Heart left ventricle (tissue), 13 donors: ENCODE measurements around the gene NIPAL3.

Experiments used
- POLR2A ChIP-seq, 2 donors: fragments of 450-650 bp; IDR thresholded peaks; one replicate each; pipeline ENCODE4 v1.6.1; 2017; ENCODE audit warnings: antibody characterized with exemption in 2 of 2, mild to moderate bottlenecking in 2 of 2, moderate library complexity in 2 of 2
- TF ChIP-seq, protein P1 (sequence below), 12 donors: fragments of 200-600 bp; sonication (generic) in 4 of 12; IDR thresholded peaks; one replicate each; pipeline versions ENCODE4 v1.5.0 to v1.8.0; 2018 to 2022; ENCODE audit warnings: antibody characterized with exemption in 12 of 12, mild to moderate bottlenecking in 5 of 12
- donor health status: ischemic (EF 13 %, LVEDD 7.1; RV severe dilation, severe dysfunction).
- donor health status: DM: no; HTN: yes; CAD: no.
- donor health status: DM: no; HTN: no; CAD: no.
- donor health status: ischemic (EF 25% LVEDD 6.9; RV normal size, moderate dysfunction).
- donor health status: ischemic (EF 25% LVEDD 5.7; RV mildly dilated, moderate dysfunction).
- donor health status: ischemic (EF 35%, LVEDD 5.7; RV mildly dilated, moderate dysfunction).
- donor health status: nonischemic (EF 11% LVEDD 7.7; RV severe dilation, severe dysfunction).
- donor health status: DM: yes; HTN: yes; CAD: no.
- donor health status: PGD.
- donor health status: ischemic (EF 29% LVEDD 5.4; RV normal size, mild dysfunction).
- donor health status: nonischemic (EF 23%, LVEDD 6.1; RV moderate dilation, normal function).

DNA sequence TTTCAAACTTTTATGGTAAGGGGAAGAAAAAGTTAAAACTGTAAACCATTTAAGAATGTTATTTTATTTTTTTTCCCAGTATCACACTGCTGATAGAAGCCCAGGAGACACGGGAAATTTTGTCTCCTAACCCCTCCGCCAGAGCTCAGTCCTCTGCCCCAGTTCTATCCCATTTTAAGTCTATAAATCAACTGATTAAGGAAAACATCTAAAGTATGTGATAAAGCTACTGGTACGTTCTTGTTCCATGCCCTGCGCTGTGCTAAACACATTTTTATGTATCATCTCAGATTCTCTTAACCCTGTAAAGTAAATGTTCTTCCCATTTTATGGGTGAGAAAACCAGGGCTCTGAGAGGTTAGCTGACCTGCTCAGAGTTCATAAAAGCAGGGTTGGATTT lies 34.7 kb downstream of the NIPAL3 start:
- TF ChIP-seq, protein P1, sequence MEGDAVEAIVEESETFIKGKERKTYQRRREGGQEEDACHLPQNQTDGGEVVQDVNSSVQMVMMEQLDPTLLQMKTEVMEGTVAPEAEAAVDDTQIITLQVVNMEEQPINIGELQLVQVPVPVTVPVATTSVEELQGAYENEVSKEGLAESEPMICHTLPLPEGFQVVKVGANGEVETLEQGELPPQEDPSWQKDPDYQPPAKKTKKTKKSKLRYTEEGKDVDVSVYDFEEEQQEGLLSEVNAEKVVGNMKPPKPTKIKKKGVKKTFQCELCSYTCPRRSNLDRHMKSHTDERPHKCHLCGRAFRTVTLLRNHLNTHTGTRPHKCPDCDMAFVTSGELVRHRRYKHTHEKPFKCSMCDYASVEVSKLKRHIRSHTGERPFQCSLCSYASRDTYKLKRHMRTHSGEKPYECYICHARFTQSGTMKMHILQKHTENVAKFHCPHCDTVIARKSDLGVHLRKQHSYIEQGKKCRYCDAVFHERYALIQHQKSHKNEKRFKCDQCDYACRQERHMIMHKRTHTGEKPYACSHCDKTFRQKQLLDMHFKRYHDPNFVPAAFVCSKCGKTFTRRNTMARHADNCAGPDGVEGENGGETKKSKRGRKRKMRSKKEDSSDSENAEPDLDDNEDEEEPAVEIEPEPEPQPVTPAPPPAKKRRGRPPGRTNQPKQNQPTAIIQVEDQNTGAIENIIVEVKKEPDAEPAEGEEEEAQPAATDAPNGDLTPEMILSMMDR (IDR thresholded peaks at IDR 0.05) = no peak
- TF ChIP-seq POLR2A (IDR thresholded peaks at IDR 0.05) = no peak
